Measurements from ENCODE around the gene HMG20B.

DNA sequence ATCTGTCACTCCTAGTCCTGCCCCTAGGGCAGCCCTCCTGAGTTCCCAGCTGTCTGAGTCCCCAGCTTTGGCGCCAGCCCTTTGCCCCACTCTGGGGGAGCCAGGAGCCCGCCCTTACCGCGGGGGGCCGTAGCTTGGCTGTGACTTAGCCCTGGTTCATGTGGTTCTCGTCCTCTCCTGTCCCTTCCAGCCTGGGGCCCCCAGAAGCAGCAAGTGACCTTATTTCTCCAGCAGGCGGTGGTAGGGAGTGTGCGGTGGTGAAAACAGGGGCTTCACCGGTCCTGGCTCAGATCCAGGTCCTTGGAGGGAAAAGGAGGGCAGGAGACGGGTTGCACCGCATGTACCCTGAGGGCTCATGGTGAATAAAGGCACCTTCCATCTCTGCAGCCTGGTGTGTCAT lies 20.4 kb downstream of the HMG20B start:
- TF ChIP-seq, protein P1, sequence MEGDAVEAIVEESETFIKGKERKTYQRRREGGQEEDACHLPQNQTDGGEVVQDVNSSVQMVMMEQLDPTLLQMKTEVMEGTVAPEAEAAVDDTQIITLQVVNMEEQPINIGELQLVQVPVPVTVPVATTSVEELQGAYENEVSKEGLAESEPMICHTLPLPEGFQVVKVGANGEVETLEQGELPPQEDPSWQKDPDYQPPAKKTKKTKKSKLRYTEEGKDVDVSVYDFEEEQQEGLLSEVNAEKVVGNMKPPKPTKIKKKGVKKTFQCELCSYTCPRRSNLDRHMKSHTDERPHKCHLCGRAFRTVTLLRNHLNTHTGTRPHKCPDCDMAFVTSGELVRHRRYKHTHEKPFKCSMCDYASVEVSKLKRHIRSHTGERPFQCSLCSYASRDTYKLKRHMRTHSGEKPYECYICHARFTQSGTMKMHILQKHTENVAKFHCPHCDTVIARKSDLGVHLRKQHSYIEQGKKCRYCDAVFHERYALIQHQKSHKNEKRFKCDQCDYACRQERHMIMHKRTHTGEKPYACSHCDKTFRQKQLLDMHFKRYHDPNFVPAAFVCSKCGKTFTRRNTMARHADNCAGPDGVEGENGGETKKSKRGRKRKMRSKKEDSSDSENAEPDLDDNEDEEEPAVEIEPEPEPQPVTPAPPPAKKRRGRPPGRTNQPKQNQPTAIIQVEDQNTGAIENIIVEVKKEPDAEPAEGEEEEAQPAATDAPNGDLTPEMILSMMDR (conservative IDR thresholded peaks at IDR 0.05): no peak
- no peak for TF ChIP-seq EZH2 (IDR thresholded peaks at IDR 0.05; ENCODE audit: low read depth)

Data from PC-9 (cell line).